Osteoblast (primary cell): ENCODE results near the gene PPP1R17. TPM values are rescaled to one million over a fixed set of nuclear protein-coding genes. Genes with fewer than 3 reads are reported as not detected.

Experiments used
- DNase-seq: peaks from one replicate; pipeline ENCODE4 v3.0.0; 2011; ENCODE audit warnings: low spot score, mixed read lengths; ENCODE audit not compliant: insufficient read length; ENCODE audit errors: missing footprints
- H2AFZ ChIP-seq: 2 replicates; pipeline ENCODE4 v1.6.0; 2011; ENCODE audit warnings: mild to moderate bottlenecking, low read length
- H3K27ac ChIP-seq: 2 replicates; pipeline ENCODE4 v1.5.1; 2011; ENCODE audit warnings: mild to moderate bottlenecking, low read depth, low read length, moderate library complexity
- H3K27me3 ChIP-seq: 2 replicates; pipeline ENCODE4 v1.6.0; 2012; ENCODE audit warnings: mild to moderate bottlenecking, control low read depth, inconsistent platforms, low read length, moderate library complexity; ENCODE audit not compliant: insufficient read depth
- H3K36me3 ChIP-seq: 2 replicates; pipeline ENCODE4 v1.5.1; 2011; ENCODE audit warnings: mild to moderate bottlenecking, low read length, control low read depth, moderate library complexity; ENCODE audit not compliant: insufficient read depth
- H3K4me1 ChIP-seq: 2 replicates; pipeline ENCODE4 v1.5.1; 2011; ENCODE audit warnings: mild to moderate bottlenecking, low read length, control low read depth, moderate library complexity; ENCODE audit not compliant: insufficient read depth
- H3K4me2 ChIP-seq: 2 replicates; pipeline ENCODE4 v1.6.0; 2011; ENCODE audit warnings: mild to moderate bottlenecking, low read length; ENCODE audit not compliant: insufficient read depth
- H3K4me3 ChIP-seq: fragments of 200-600 bp; sonication (generic); 3 replicates; pipeline ENCODE4 v1.5.1; 2012; ENCODE audit warnings: mild to moderate bottlenecking, low read length, inconsistent platforms; ENCODE audit not compliant: insufficient read depth
- H3K79me2 ChIP-seq: 2 replicates; pipeline ENCODE4 v1.6.0; 2012; ENCODE audit warnings: mild to moderate bottlenecking, low read length, control low read depth, inconsistent platforms; ENCODE audit not compliant: insufficient read depth
- H3K9me3 ChIP-seq: 2 replicates; pipeline ENCODE4 v1.5.1; 2011; ENCODE audit warnings: low read depth, low read length, control low read depth
- H4K20me1 ChIP-seq: 2 replicates; pipeline ENCODE4 v1.6.0; 2012; ENCODE audit warnings: mild to moderate bottlenecking, low read length, control low read depth; ENCODE audit not compliant: insufficient read depth
- total RNA-seq: library from RNA; depleted of rRNA; stranded (reverse); fragments of >200 nt; gene quantifications from 2 replicates; pipeline ENCODE4 v1.2.3, GENCODE V29; 2012
- TF ChIP-seq, protein P1 (sequence below): IDR thresholded peaks from 2 replicates; pipeline ENCODE4 v1.5.1; 2011; ENCODE audit warnings: mild to moderate bottlenecking, low read depth, low read length, moderate library complexity; ENCODE audit errors: extremely low read depth

Gene PPP1R17
- total RNA-seq, 1 donor = not detected

DNA sequence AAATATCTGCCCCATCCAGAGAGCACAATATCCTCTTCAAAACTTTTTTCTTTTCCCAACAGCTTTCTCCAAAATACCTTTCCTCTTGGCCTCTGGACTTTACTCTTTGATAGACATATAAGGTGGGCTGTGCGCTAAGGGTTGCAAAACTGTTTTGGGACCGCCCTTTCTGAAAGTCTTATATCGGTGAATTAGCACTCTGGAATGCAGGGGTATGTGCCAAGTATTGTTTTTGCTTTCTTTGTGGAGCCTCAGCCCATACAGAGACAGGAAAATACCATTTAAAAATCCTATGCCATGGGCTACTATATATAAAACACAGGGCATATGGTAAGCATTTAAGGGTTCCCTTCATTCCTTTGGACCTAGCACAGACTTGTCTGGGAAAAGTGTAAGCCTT lies 37.7 kb downstream of the PPP1R17 start:
- Histone ChIP-seq H2AFZ (no peak overlapping the region), H3K4me3 (no peak overlapping the region), H3K9me3 (no peaks in the 10 kb centered on the region), H3K4me2 (no peak overlapping the region), H3K27me3 (peaks cover 3% of the 10 kb centered on the region), H3K27ac (no peak overlapping the region), H3K4me1 (no peaks in the 10 kb centered on the region), H3K36me3 (no peaks in the 10 kb centered on the region), H4K20me1 (no peaks in the 10 kb centered on the region), H3K79me2 (no peaks in the 10 kb centered on the region)
- DNase-seq = no peak
- TF ChIP-seq, protein P1, sequence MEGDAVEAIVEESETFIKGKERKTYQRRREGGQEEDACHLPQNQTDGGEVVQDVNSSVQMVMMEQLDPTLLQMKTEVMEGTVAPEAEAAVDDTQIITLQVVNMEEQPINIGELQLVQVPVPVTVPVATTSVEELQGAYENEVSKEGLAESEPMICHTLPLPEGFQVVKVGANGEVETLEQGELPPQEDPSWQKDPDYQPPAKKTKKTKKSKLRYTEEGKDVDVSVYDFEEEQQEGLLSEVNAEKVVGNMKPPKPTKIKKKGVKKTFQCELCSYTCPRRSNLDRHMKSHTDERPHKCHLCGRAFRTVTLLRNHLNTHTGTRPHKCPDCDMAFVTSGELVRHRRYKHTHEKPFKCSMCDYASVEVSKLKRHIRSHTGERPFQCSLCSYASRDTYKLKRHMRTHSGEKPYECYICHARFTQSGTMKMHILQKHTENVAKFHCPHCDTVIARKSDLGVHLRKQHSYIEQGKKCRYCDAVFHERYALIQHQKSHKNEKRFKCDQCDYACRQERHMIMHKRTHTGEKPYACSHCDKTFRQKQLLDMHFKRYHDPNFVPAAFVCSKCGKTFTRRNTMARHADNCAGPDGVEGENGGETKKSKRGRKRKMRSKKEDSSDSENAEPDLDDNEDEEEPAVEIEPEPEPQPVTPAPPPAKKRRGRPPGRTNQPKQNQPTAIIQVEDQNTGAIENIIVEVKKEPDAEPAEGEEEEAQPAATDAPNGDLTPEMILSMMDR = no peak

DNA sequence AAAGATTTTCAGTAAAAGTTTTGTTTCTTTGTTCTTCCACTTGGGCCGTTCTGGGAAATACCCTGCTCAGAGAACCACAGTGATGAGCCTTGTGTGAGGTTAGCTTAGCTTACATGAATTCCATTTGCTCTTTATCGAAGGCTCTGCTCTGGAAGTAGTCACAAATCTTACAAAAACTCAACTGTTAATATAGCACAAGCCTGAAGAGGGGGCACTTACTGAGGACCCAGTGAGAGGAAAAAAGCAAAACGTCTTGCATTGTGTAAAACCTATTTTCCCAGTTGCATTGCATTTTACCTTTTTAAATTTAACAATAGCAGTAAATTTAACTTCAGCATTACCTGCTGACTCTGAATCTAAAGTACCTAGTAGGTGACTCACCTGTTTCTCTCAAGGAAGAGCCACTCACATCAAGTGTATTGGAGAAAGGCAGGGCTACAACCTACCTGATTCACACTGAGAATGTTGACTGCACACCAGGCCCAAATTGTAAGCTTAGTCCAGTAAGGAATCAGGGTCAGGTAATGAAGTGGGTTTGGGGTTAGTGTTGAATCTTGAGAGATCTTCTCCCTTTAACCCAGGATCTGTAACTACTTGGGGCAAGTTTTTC lies 42.3 kb downstream of the PPP1R17 start:
- no peak overlapping the region for H3K27ac ChIP-seq
- no peaks in the 10 kb centered on the region for H3K27me3 ChIP-seq
- no peaks in the 10 kb centered on the region for H3K36me3 ChIP-seq
- TF ChIP-seq, protein P1 = peak; percentile 28
- no peak overlapping the region for H2AFZ ChIP-seq
- no peak overlapping the region for H3K4me3 ChIP-seq
- H3K4me2 ChIP-seq = no peak overlapping the region
- no peaks in the 10 kb centered on the region for H3K4me1 ChIP-seq
- no peaks in the 10 kb centered on the region for H4K20me1 ChIP-seq
- no peak for DNase-seq
- no peaks in the 10 kb centered on the region for H3K79me2 ChIP-seq
- H3K9me3 ChIP-seq = no peaks in the 10 kb centered on the region

DNA sequence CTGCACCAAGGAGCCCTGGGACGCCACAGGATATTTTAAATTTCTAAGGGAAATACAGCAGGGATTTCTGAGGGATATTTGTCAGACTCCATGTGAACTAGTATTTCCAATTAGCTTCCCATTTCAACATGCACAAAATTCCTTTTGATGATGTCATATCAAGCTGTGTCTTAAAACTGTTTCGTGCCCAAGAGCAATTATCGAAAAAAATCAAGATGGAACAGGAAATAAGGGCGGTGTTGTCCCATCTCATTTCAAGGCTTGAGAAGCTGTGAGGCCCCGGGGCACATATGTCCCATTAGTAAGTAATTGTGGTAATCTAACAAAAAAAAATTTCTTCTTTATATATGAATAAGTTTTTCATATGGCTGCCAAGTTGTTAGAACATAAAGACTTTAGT lies 47.4 kb downstream of the PPP1R17 start:
- DNase-seq = no peak
- TF ChIP-seq, protein P1 = no peak
- Histone ChIP-seq H3K4me1 (no peaks in the 10 kb centered on the region), H3K36me3 (no peaks in the 10 kb centered on the region), H3K79me2 (no peaks in the 10 kb centered on the region), H3K27ac (no peak overlapping the region), H3K9me3 (no peaks in the 10 kb centered on the region), H2AFZ (no peak overlapping the region), H3K4me2 (no peak overlapping the region), H3K27me3 (no peaks in the 10 kb centered on the region), H3K4me3 (no peak overlapping the region), H4K20me1 (no peaks in the 10 kb centered on the region)

DNA sequence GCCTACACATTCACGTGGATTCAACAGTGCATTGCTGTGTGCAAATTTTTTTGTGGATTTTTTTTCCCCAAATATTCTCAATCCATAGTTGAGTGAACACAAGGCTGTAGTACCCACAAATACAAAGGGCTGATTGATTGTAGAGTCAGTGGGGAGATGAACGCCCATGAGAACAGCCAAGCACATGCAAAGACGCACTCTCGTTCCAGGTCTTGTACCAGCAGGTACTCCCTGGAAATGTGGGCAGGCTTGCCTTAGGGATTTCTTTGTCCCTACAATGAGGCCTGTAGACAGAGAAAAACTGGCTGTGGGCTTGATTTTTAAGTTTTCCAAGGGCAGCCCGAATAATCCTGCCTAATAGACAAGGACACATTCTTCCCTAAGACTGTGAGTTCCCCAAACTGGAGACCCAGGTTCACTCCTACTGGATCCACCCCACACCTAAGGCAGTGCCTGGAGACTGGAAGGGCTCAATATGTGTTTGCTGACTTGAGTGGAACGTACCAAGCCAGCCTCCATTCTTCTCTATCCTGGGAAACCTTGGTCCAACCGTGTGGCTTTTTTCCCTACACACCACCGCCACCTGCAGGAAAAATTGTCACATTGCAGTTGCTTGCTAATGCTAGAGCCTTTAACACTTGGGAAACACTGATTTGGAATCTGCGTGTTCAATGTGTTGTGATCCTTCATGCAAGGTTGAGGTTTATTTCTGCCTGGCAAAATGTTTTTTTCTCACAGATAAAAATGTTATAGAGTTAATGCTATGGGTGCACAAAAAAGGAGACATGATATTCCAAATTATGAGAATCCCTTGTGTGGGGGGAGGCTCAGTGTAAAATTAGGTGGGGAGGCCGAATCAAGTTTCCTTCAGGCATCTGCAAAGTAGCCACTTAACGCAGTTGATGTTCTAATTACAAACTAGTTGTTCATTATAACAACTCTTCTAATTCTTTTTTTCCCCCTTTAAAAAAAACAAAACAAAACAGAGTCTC lies 49.3 kb downstream of the PPP1R17 start:
- no peaks in the 10 kb centered on the region for H3K36me3 ChIP-seq
- H3K9me3 ChIP-seq = no peaks in the 10 kb centered on the region
- TF ChIP-seq, protein P1 = peak; percentile 89
- no peaks in the 10 kb centered on the region for H3K4me1 ChIP-seq
- H3K79me2 ChIP-seq = no peaks in the 10 kb centered on the region
- H2AFZ ChIP-seq = no peak overlapping the region
- H3K4me3 ChIP-seq = no peak overlapping the region
- no peak overlapping the region for H3K27ac ChIP-seq
- peak; percentile 41 for DNase-seq
- no peaks in the 10 kb centered on the region for H3K27me3 ChIP-seq
- H3K4me2 ChIP-seq = no peak overlapping the region
- H4K20me1 ChIP-seq = no peaks in the 10 kb centered on the region
